K562 (cell line): ENCODE results near the gene IFRD1. TPM values are rescaled to one million over a fixed set of nuclear protein-coding genes. Genes with fewer than 3 reads are reported as not detected.
A peak's percentile ranks its signal among the peaks of the same experiment; 100 is the strongest.

Experiments
- ATAC-seq: fragments of 200-7000 bp; cut with Tn5 transposase; 3 replicates; pipeline ENCODE4 v1.9.1; 2020; ENCODE audit warnings: moderate library complexity
- BruUV-seq: library from RNA; stranded (reverse); fragments of 400-500 nt; replicated peaks from 2 replicates; lab custom pipeline; 2021; lab: Mats Ljungman, UMichigan
- CTCF ChIA-PET: fragments of 300-600 bp; formaldehyde crosslinking; extraction: SDS; loops from one replicate; lab custom pipeline; 2021; ENCODE audit warnings: low intra/inter-chr PET ratio; lab: Yijun Ruan, JAX
- POLR2A ChIA-PET: fragments of 300-600, 350-650 bp; sonication (Branson Sonifier 250); formaldehyde crosslinking; extraction: SDS; loops from one replicate; lab custom pipeline; 2021; ENCODE audit warnings: antibody characterized with exemption, inconsistent platforms; lab: Yijun Ruan, JAX
- DNase-seq, 4 experiments: peaks; one replicate each; pipeline versions ENCODE4 v3.0.0 to v3.0.0-alpha.2; 2011 to 2018; ENCODE audit warnings: low spot score in 3 of 4, mixed read lengths in 3 of 4; ENCODE audit errors: extremely low read depth in 1 of 4
- FAIRE-seq: peaks from 2 replicates; lab custom pipeline; 2011; peaks lifted over from hg19 to GRCh38; lab: Jason Lieb, UNC
- H2AFZ ChIP-seq: 2 replicates; pipeline ENCODE4 v1.6.0; 2011; ENCODE audit warnings: low read depth, low read length, control low read depth, inconsistent platforms
- H3K27ac ChIP-seq: fragments of 200-600 bp; 3 replicates; pipeline ENCODE4 v1.8.0; 2011; ENCODE audit warnings: low read depth, mild to moderate bottlenecking, control low read depth, inconsistent platforms, low read length, moderate library complexity, mixed read lengths; ENCODE audit errors: extremely low read depth
- H3K27me3 ChIP-seq, 2 experiments: fragments of 300-600 bp in 1 of 2; 2 replicates in 1 of 2; 3 replicates in 1 of 2; pipeline versions ENCODE4 v1.6.0 to v1.8.0; 2011; ENCODE audit warnings: inconsistent platforms in 2 of 2, low read length in 2 of 2, mild to moderate bottlenecking in 1 of 2, mixed read lengths in 1 of 2, moderate library complexity in 1 of 2; ENCODE audit not compliant: control insufficient read depth in 2 of 2, insufficient read depth in 2 of 2
- H3K36me3 ChIP-seq: fragments of 300-600 bp; 3 replicates; pipeline ENCODE4 v1.8.0; 2011; ENCODE audit warnings: mild to moderate bottlenecking, low read length, inconsistent platforms; ENCODE audit not compliant: control insufficient read depth, insufficient read depth
- H3K4me1 ChIP-seq, 2 experiments: fragments of 200-600 bp in 1 of 2; replicated peaks in 1 of 2; 2 replicates in 1 of 2; 3 replicates in 1 of 2; pipeline versions ENCODE4 v1.5.1 to v1.8.0; 2011; ENCODE audit warnings: inconsistent platforms in 2 of 2, low read length in 2 of 2, mild to moderate bottlenecking in 1 of 2, mixed read lengths in 1 of 2, moderate library complexity in 1 of 2; ENCODE audit not compliant: control insufficient read depth in 2 of 2, insufficient read depth in 2 of 2
- H3K4me2 ChIP-seq: 2 replicates; pipeline ENCODE4 v1.6.1; 2011; ENCODE audit warnings: low read length, control low read depth, inconsistent platforms, mixed read lengths; ENCODE audit not compliant: insufficient read depth
- H3K4me3 ChIP-seq: fragments of 200-600 bp; sonication (generic), shearing (Covaris generic); 2 replicates; pipeline ENCODE4 v1.5.1; 2016; ENCODE audit warnings: control low read depth, inconsistent platforms
- H3K79me2 ChIP-seq: fragments of 200-600 bp; 3 replicates; pipeline ENCODE4 v1.8.0; 2011; ENCODE audit warnings: low read length, inconsistent platforms; ENCODE audit not compliant: control insufficient read depth, insufficient read depth
- H3K9ac ChIP-seq, 2 experiments: 2 replicates each; pipeline versions ENCODE4 v1.6.0 to v1.6.1; 2011; ENCODE audit warnings: low read depth in 2 of 2, low read length in 2 of 2, control low read depth in 1 of 2, inconsistent platforms in 1 of 2, mild to moderate bottlenecking in 1 of 2, mixed read lengths in 1 of 2; ENCODE audit not compliant: insufficient read depth in 1 of 2
- H3K9me1 ChIP-seq: one replicate; pipeline ENCODE4 v1.6.0; 2011; ENCODE audit warnings: inconsistent platforms, mild to moderate bottlenecking, low read length, moderate library complexity; ENCODE audit not compliant: control insufficient read depth, insufficient read depth
- H3K9me3 ChIP-seq: replicated peaks from 2 replicates; pipeline ENCODE4 v1.5.1; 2011; ENCODE audit warnings: low read depth, low read length, inconsistent platforms; ENCODE audit not compliant: control insufficient read depth, insufficient read depth
- H4K20me1 ChIP-seq: replicated peaks from 2 replicates; pipeline ENCODE4 v1.6.1; 2011; ENCODE audit warnings: low read length, inconsistent platforms, mixed read lengths; ENCODE audit not compliant: control insufficient read depth, insufficient read depth
- ARID1B ChIP-seq: fragments of 450-650 bp; IDR thresholded peaks from 2 replicates; pipeline ENCODE4 v1.6.1; 2016; ENCODE audit warnings: antibody characterized with exemption, mild to moderate bottlenecking, inconsistent platforms
- ATF1 ChIP-seq, 2 experiments: fragments of 450-650 bp in 1 of 2; IDR thresholded peaks; 2 replicates each; pipeline ENCODE4 v1.6.1; 2016; ENCODE audit warnings: missing compliant biosample characterization in 1 of 2, missing genetic modification characterization in 1 of 2
- CBFA2T2 ChIP-seq: fragments of 450-650 bp; conservative IDR thresholded peaks from 2 replicates; pipeline ENCODE4 v1.6.1; 2017; ENCODE audit warnings: mild to moderate bottlenecking
- HNRNPK ChIP-seq: fragments of 200-400 bp; formaldehyde crosslinking; IDR thresholded peaks from one replicate; pipeline ENCODE4 v1.6.1; 2018; ENCODE audit warnings: mild to moderate bottlenecking, low read depth, low read length; ENCODE audit not compliant: poor library complexity, severe bottlenecking
- HOXB6 ChIP-seq: fragments of 250-450 bp; sonication (Bioruptor Pico); IDR thresholded peaks from 2 replicates; pipeline ENCODE4 v1.5.1; 2022; ENCODE audit warnings: mild to moderate bottlenecking, borderline replicate concordance
- KDM4B ChIP-seq, 2 experiments: fragments of 450-650 bp in 1 of 2; sonication (generic) in 1 of 2; IDR thresholded peaks; 2 replicates each; pipeline ENCODE4 v1.6.1; 2016 to 2017; ENCODE audit warnings: borderline replicate concordance in 2 of 2, antibody characterized with exemption in 1 of 2, low read depth in 1 of 2, mild to moderate bottlenecking in 1 of 2
- TCF3 ChIP-seq: sonication (generic); formaldehyde crosslinking; IDR thresholded peaks from 2 replicates; pipeline ENCODE4 v1.4.0; 2020; ENCODE audit warnings: mild to moderate bottlenecking, missing genetic modification reagents
- TRIM24 ChIP-seq, 2 experiments: fragments of 450-650 bp; IDR thresholded peaks; 2 replicates each; pipeline ENCODE4 v1.6.1; 2016
- ZFP36 ChIP-seq: fragments of 150-350 bp; IDR thresholded peaks from 2 replicates; pipeline ENCODE4 v1.6.1; 2018; ENCODE audit warnings: low read length, low read depth; ENCODE audit not compliant: partially characterized antibody
- ZNF589 ChIP-seq: fragments of 200-800 bp; sonication (Bioruptor generic); IDR thresholded peaks from 2 replicates; pipeline ENCODE4 v1.6.1; 2016; ENCODE audit warnings: low read depth, missing genetic modification characterization, missing compliant biosample characterization
- ZNF644 ChIP-seq: fragments of 200-800 bp; sonication (Bioruptor generic); IDR thresholded peaks from 2 replicates; pipeline ENCODE4 v1.6.1; 2016; ENCODE audit warnings: low read depth, missing genetic modification characterization, missing compliant biosample characterization
- WGBS: fragments of 100-300 bp; shearing (Covaris generic); methylation state at CpG from one replicate; pipeline ENCODE4 v1.1.6; 2016; ENCODE audit warnings: low coverage, mixed read lengths; ENCODE audit not compliant: insufficient coverage; ENCODE audit errors: missing lambda C conversion rate; 5-methylcytosine and 5-hydroxymethylcytosine counted together
- in situ Hi-C: fragments of 300-500 bp; cut with MboI; formaldehyde crosslinking; loops from 4 replicates; pipeline ENCODE4 v1.15.0; 2018; ENCODE audit warnings: inconsistent platforms, mixed read lengths
- intact Hi-C: fragments of 100-400 bp; cut with micrococcal nuclease; formaldehyde crosslinking; loops from 2 replicates; pipeline ENCODE4 v1.14.2; 2022
- polyA plus RNA-seq, 8 experiments: library from polyadenylated mRNA; depleted of rRNA in 4 of 8; stranded (reverse) in 5 of 8; unstranded in 3 of 8; fragments of >200 nt; fragmentation: Nextera tagmentation in 2 of 8; fragmentation: Illumina TruSeq in 1 of 8; extraction: Ambion mirVana in 2 of 8; extraction: Trizol in 1 of 8; gene quantifications; 2 replicates each; pipeline versions ENCODE4 v1.2.1 to v1.2.3, GENCODE V29; 2011 to 2014; ENCODE audit warnings: inconsistent platforms in 1 of 8, missing spikeins in 1 of 8
- total RNA-seq, 7 experiments: library from RNA; depleted of rRNA in 6 of 7; stranded (reverse); fragments of >200 nt in 6 of 7; fragmentation: Illumina TruSeq in 2 of 7; extraction: Trizol in 2 of 7; gene quantifications; 2 replicates each; pipeline versions ENCODE4 v1.2.1 to v1.2.3, GENCODE V29; 2011 to 2021; ENCODE audit warnings: low replicate concordance in 1 of 7
- TF ChIP-seq, protein P1 (sequence below): fragments of 150-350 bp; IDR thresholded peaks from 2 replicates; pipeline ENCODE4 v1.6.1; 2014; ENCODE audit warnings: low read depth, mild to moderate bottlenecking, low read length, borderline replicate concordance
- TF ChIP-seq, protein P2 (sequence below): fragments of 450-650 bp; formaldehyde crosslinking; IDR thresholded peaks from 2 replicates; pipeline ENCODE4 v1.4.0; 2022; ENCODE audit warnings: missing genetic modification characterization
- TF ChIP-seq, protein P3 (sequence below): fragments of 250-450 bp; sonication (Bioruptor Pico); IDR thresholded peaks from 2 replicates; pipeline ENCODE4 v1.5.0; 2021

The IFRD1 gene
- total and polyA plus RNA-seq, 9 of the 15 experiments (the other 6 are each of a cell fraction or from before 2014, with no cell fraction given) = 27.6 to 81.8 (median 68.1) TPM

DNA sequence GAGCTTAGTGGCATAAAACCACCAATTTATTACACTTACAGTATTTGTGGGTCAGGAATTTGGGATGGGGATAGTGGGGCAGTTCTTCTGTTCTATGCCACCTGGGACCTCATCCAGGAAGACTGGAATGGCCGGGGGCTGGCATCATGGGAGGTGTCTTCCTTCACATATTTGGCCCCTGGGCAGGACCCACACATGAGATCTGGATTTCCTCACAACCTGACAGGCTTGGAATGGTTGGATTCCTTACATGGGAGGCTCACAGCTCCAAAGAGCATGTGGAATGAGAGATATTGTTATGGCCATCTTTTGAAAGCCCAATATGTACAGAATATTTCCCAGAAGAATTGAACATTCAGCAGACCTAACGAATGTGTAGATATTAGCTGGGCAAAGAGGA, 52.4 kb downstream of the IFRD1 start (continued):
- TF ChIP-seq, protein P1, sequence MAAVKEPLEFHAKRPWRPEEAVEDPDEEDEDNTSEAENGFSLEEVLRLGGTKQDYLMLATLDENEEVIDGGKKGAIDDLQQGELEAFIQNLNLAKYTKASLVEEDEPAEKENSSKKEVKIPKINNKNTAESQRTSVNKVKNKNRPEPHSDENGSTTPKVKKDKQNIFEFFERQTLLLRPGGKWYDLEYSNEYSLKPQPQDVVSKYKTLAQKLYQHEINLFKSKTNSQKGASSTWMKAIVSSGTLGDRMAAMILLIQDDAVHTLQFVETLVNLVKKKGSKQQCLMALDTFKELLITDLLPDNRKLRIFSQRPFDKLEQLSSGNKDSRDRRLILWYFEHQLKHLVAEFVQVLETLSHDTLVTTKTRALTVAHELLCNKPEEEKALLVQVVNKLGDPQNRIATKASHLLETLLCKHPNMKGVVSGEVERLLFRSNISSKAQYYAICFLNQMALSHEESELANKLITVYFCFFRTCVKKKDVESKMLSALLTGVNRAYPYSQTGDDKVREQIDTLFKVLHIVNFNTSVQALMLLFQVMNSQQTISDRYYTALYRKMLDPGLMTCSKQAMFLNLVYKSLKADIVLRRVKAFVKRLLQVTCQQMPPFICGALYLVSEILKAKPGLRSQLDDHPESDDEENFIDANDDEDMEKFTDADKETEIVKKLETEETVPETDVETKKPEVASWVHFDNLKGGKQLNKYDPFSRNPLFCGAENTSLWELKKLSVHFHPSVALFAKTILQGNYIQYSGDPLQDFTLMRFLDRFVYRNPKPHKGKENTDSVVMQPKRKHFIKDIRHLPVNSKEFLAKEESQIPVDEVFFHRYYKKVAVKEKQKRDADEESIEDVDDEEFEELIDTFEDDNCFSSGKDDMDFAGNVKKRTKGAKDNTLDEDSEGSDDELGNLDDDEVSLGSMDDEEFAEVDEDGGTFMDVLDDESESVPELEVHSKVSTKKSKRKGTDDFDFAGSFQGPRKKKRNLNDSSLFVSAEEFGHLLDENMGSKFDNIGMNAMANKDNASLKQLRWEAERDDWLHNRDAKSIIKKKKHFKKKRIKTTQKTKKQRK = no peak
- TF ChIP-seq KDM4B (IDR thresholded peaks at IDR 0.05; ENCODE audit: borderline replicate concordance in 2 of 2, low read depth in 1 of 2) = no peak

DNA sequence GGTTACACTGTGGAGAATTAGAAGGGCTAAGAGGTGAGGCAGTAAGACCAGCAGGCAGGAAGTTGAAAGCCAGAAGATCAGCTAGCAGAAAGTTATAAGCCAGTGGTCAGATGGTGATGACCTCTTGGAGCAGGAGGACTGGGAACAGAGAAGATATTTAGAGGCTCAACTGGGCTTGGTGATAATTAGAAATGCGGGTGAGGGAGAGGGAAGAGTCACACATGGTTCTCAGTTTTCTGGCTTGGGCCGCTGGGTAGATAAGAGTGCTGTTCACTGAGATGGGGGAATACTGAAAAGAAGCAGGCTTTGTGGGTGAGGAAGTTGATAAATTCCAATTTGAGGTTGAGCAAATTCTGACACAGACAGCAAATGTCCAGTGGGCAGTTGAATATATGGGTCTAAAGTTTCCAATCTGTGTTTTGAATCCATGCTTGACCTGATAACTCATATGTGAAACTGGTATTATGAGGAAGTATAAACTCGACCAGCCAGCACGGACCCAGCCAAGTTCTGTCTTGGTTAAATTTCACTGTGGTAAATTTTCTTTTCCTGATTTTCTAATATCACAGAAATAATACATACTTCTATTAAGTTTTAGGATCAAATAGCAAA, 53.2 kb downstream of the IFRD1 start:
- FAIRE-seq (peak; percentile 64), ATAC-seq (peak; percentile 48), DNase-seq (peak in 2 of 4 experiments; percentile 61 to 65)
- Histone ChIP-seq H2AFZ (no peak overlapping the region), H3K9ac (no peak overlapping the region), H3K36me3 (no peaks in the 10 kb centered on the region), H3K4me2 (peak overlapping the region; percentile 23; the same call in 1 of the 2 replicates), H3K27ac (no peak overlapping the region), H3K4me1 (peaks cover 0 to 24% of the 10 kb centered on the region in 2 experiments; a peak in 3 of 5 replicates), H3K27me3 (peaks cover 2 to 13% of the 10 kb centered on the region in 2 experiments; a peak in 3 of 5 replicates), H3K9me3 (no peaks in the 10 kb centered on the region), H4K20me1 (0 out of 2 replicates have a peak, but pooled peaks cover 2% of the 10 kb centered on the region), H3K79me2 (no peaks in the 10 kb centered on the region), H3K4me3 (no peak overlapping the region), H3K9me1 (no peaks in the 10 kb centered on the region)
- ChIA-PET CTCF (no interaction called here), POLR2A (interaction anchor here (0.5 to 0.8 kb wide), 2 partner anchors 17 to 53 kb away, joined by 3 read pairs; no protein-coding TSS in a partner anchor)
- intact Hi-C loops = no loop called here
- in situ Hi-C loops = no loop called here
- BruUV-seq = no TSS peak
- 5% methylated on average over 4 of the region's 4 CpGs for WGBS
- peak; percentile 16 for TF ChIP-seq ZFP36
- peak; percentile 67 for TF ChIP-seq CBFA2T2
- TF ChIP-seq, protein P2, sequence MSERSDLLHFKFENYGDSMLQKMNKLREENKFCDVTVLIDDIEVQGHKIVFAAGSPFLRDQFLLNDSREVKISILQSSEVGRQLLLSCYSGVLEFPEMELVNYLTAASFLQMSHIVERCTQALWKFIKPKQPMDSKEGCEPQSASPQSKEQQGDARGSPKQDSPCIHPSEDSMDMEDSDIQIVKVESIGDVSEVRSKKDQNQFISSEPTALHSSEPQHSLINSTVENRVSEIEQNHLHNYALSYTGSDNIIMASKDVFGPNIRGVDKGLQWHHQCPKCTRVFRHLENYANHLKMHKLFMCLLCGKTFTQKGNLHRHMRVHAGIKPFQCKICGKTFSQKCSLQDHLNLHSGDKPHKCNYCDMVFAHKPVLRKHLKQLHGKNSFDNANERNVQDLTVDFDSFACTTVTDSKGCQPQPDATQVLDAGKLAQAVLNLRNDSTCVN (CRISPR knock-in tag) = no peak
- TF ChIP-seq HOXB6 (CRISPR knock-in tag) = no peak
- TF ChIP-seq ZNF644 = no peak
- TF ChIP-seq ZNF589 = peak; percentile 16; the same call in 1 of the 2 replicates
- TF ChIP-seq ATF1 (CRISPR knock-in tag; IDR thresholded peaks at IDR 0.05) = no peak
- TF ChIP-seq ATF1 (tag; IDR thresholded peaks at IDR 0.05) = no peak
- TF ChIP-seq TRIM24 (IDR thresholded peaks at IDR 0.05) = 0 out of 4 replicates have a peak, but pooled peaks of 1 of the 2 experiments have one; percentile 22
- TF ChIP-seq HNRNPK = no peak
- peak; percentile 51 for TF ChIP-seq ARID1B
- peak; percentile 61 for TF ChIP-seq TCF3 (CRISPR knock-in tag)
- TF ChIP-seq, protein P3, sequence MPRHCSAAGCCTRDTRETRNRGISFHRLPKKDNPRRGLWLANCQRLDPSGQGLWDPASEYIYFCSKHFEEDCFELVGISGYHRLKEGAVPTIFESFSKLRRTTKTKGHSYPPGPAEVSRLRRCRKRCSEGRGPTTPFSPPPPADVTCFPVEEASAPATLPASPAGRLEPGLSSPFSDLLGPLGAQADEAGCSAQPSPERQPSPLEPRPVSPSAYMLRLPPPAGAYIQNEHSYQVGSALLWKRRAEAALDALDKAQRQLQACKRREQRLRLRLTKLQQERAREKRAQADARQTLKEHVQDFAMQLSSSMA (CRISPR knock-in tag) = no peak
